ENCODE results near the gene C10orf95.

The C10orf95 gene

GRCh38 chr10:102416283-102416682 lies 35.1 kb downstream of the C10orf95 start:
- no peak for DNase-seq (ENCODE audit: low read depth)

- no peak for DNase-seq (ENCODE audit: low read depth)
Measured at GRCh38 chr10:102414749-102415148, 36.6 kb downstream of the C10orf95 start.

- DNase-seq (ENCODE audit: low read depth) = no peak
Measured at GRCh38 chr10:102413806-102414561, 37.4 kb downstream of the C10orf95 start.

GRCh38 chr10:102413053-102413705 lies 38.2 kb downstream of the C10orf95 start:
- no peak for DNase-seq (ENCODE audit: low read depth)

GRCh38 chr10:102412293-102412692 lies 39.0 kb downstream of the C10orf95 start:
- DNase-seq (ENCODE audit: low read depth) = no peak

- DNase-seq (ENCODE audit: low read depth) = no peak
Measured at GRCh38 chr10:102411341-102412255, 39.7 kb downstream of the C10orf95 start.

GRCh38 chr10:102410429-102411073 lies 40.8 kb downstream of the C10orf95 start:
- no peak for DNase-seq (ENCODE audit: low read depth)

GRCh38 chr10:102409604-102410428 lies 41.5 kb downstream of the C10orf95 start:
- DNase-seq (ENCODE audit: low read depth) = no peak

- no peak for DNase-seq (ENCODE audit: low read depth)
Measured at GRCh38 chr10:102408728-102409603, 42.4 kb downstream of the C10orf95 start.

- no peak for DNase-seq (ENCODE audit: low read depth)
Measured at GRCh38 chr10:102408131-102408727, 43.1 kb downstream of the C10orf95 start.

GRCh38 chr10:102407425-102408130 lies 43.8 kb downstream of the C10orf95 start:
- DNase-seq (ENCODE audit: low read depth) = no peak

GRCh38 chr10:102406815-102407214 lies 44.5 kb downstream of the C10orf95 start:
- no peak for DNase-seq (ENCODE audit: low read depth)

- no peak for DNase-seq (ENCODE audit: low read depth)
Measured at GRCh38 chr10:102405632-102406031, 45.7 kb downstream of the C10orf95 start.

- DNase-seq (ENCODE audit: low read depth) = no peak
Measured at GRCh38 chr10:102405108-102405571, 46.2 kb downstream of the C10orf95 start.

GRCh38 chr10:102404361-102405107 lies 46.8 kb downstream of the C10orf95 start:
- DNase-seq (ENCODE audit: low read depth) = no peak

- DNase-seq (ENCODE audit: low read depth) = no peak
Measured at GRCh38 chr10:102403115-102403514, 48.2 kb downstream of the C10orf95 start.

- no peak for DNase-seq (ENCODE audit: low read depth)
Measured at GRCh38 chr10:102402512-102402896, 48.8 kb downstream of the C10orf95 start.
